H1 (cell line): Measurements from ENCODE around the gene MYLK. TPM values are rescaled to one million over a fixed set of nuclear protein-coding genes. Genes with fewer than 3 reads are reported as not detected.
A peak's percentile ranks its signal among the peaks of the same experiment; 100 is the strongest.

Source experiments
- CTCF ChIA-PET: fragments of 300-600 bp; sonication (Branson Sonifier 250); formaldehyde crosslinking; loops from one replicate; lab custom pipeline; 2021; ENCODE audit not compliant: partially characterized antibody; lab: Charles Lee
- POLR2A ChIA-PET: fragments of 300-600 bp; sonication (Branson Sonifier 250); formaldehyde crosslinking; loops from one replicate; lab custom pipeline; 2021; ENCODE audit warnings: inconsistent platforms; ENCODE audit not compliant: partially characterized antibody; lab: Charles Lee
- DNase-seq, 2 experiments: peaks; one replicate each; pipeline versions ENCODE4 v3.0.0 to v3.0.0-alpha.2; 2010 to 2022; ENCODE audit warnings: low spot score in 2 of 2, low read depth in 1 of 2, mixed read lengths in 1 of 2
- FAIRE-seq: peaks from 2 replicates; lab custom pipeline; 2011; peaks lifted over from hg19 to GRCh38; lab: Jason Lieb, UNC
- H2AFZ ChIP-seq: 2 replicates; pipeline ENCODE4 v1.8.1; 2012; ENCODE audit warnings: low read length, inconsistent platforms
- H2AK5ac ChIP-seq: 2 replicates; pipeline ENCODE4 v1.6.1; 2013; ENCODE audit warnings: low read depth, low read length
- H2BK120ac ChIP-seq: replicated peaks from 2 replicates; pipeline ENCODE3; 2013; ENCODE audit warnings: low read depth, low read length, inconsistent platforms
- H2BK12ac ChIP-seq: 2 replicates; pipeline ENCODE4 v1.6.1; 2013; ENCODE audit warnings: low read depth, low read length
- H2BK15ac ChIP-seq: 2 replicates; pipeline ENCODE4 v1.6.1; 2013; ENCODE audit warnings: low read length
- H2BK20ac ChIP-seq: 2 replicates; pipeline ENCODE4 v1.6.1; 2013; ENCODE audit warnings: low read length
- H2BK5ac ChIP-seq: 2 replicates; pipeline ENCODE4 v1.6.1; 2013; ENCODE audit warnings: low read depth, low read length
- H3K14ac ChIP-seq: 2 replicates; pipeline ENCODE4 v1.6.1; 2013; ENCODE audit warnings: inconsistent platforms; ENCODE audit not compliant: insufficient read length
- H3K18ac ChIP-seq: 2 replicates; pipeline ENCODE4 v1.6.1; 2013; ENCODE audit warnings: low read length; ENCODE audit errors: extremely low read depth
- H3K23ac ChIP-seq: 2 replicates; pipeline ENCODE4 v1.6.1; 2013; ENCODE audit warnings: inconsistent platforms; ENCODE audit not compliant: insufficient read length
- H3K23me2 ChIP-seq: 2 replicates; pipeline ENCODE4 v1.6.1; 2013; ENCODE audit warnings: low read depth, low read length
- H3K27ac ChIP-seq: 2 replicates; pipeline ENCODE4 v1.6.1; 2011; ENCODE audit warnings: low read depth, low read length, inconsistent platforms
- H3K27me3 ChIP-seq, 4 experiments: replicated peaks in 1 of 4; 1 replicate in 1 of 4; 2 replicates in 3 of 4; pipeline versions ENCODE4 v1.6.1 to v1.8.1; 2011 to 2013; ENCODE audit warnings: low read length in 3 of 4, mild to moderate bottlenecking in 3 of 4, inconsistent platforms in 2 of 4, mixed read lengths in 2 of 4, moderate library complexity in 1 of 4; ENCODE audit not compliant: control insufficient read depth in 3 of 4, insufficient read depth in 3 of 4; ENCODE audit errors: extremely low read depth in 1 of 4
- H3K36me3 ChIP-seq, 4 experiments: 2 replicates each; pipeline versions ENCODE4 v1.6.1 to v1.8.1; 2011 to 2013; ENCODE audit warnings: mild to moderate bottlenecking in 4 of 4, low read length in 3 of 4, moderate library complexity in 2 of 4, control low read depth in 1 of 4, inconsistent platforms in 1 of 4; ENCODE audit not compliant: insufficient read depth in 4 of 4, control insufficient read depth in 2 of 4
- H3K4ac ChIP-seq: replicated peaks from 2 replicates; pipeline ENCODE3; 2013; ENCODE audit warnings: low read length, low read depth, mixed read lengths, inconsistent platforms; ENCODE audit not compliant: insufficient read length
- H3K4me1 ChIP-seq, 4 experiments: replicated peaks in 1 of 4; 1 replicate in 1 of 4; 2 replicates in 3 of 4; pipeline versions ENCODE4 v1.6.1 to v1.8.1; 2011 to 2013; ENCODE audit warnings: low read length in 3 of 4, inconsistent platforms in 2 of 4, mixed read lengths in 1 of 4; ENCODE audit not compliant: insufficient read depth in 4 of 4, control insufficient read depth in 3 of 4
- H3K4me2 ChIP-seq, 2 experiments: 2 replicates each; pipeline versions ENCODE4 v1.6.1 to v1.8.1; 2011 to 2013; ENCODE audit warnings: low read depth in 2 of 2, low read length in 2 of 2, control low read depth in 1 of 2, inconsistent platforms in 1 of 2, mild to moderate bottlenecking in 1 of 2; ENCODE audit not compliant: insufficient read depth in 1 of 2
- H3K4me3 ChIP-seq, 4 experiments: fragments of 200-600, 300-600 bp in 1 of 4; sonication (generic), shearing (Covaris generic), sonication (Bioruptor Twin) in 1 of 4; 2 replicates each; pipeline versions ENCODE4 v1.5.1 to v1.8.1; 2011 to 2016; ENCODE audit warnings: low read length in 4 of 4, low read depth in 3 of 4, control low read depth in 2 of 4, inconsistent platforms in 2 of 4, mild to moderate bottlenecking in 2 of 4, mixed read lengths in 1 of 4, moderate library complexity in 1 of 4; ENCODE audit not compliant: insufficient read depth in 2 of 4; ENCODE audit errors: extremely low read depth in 1 of 4
- H3K56ac ChIP-seq: replicated peaks from 2 replicates; pipeline ENCODE3; 2013; ENCODE audit warnings: low read depth, mild to moderate bottlenecking, mixed read lengths, low read length, inconsistent platforms; ENCODE audit not compliant: insufficient read length
- H3K79me1 ChIP-seq: 2 replicates; pipeline ENCODE4 v1.6.1; 2013; ENCODE audit warnings: low read depth, low read length, control low read depth
- H3K79me2 ChIP-seq, 2 experiments: 2 replicates each; pipeline versions ENCODE4 v1.6.1 to v1.8.1; 2012 to 2013; ENCODE audit warnings: low read length in 2 of 2, mild to moderate bottlenecking in 2 of 2, inconsistent platforms in 1 of 2; ENCODE audit not compliant: insufficient read depth in 2 of 2, control insufficient read depth in 1 of 2
- H3K9ac ChIP-seq, 4 experiments: replicated peaks in 1 of 4; 1 replicate in 1 of 4; 2 replicates in 3 of 4; pipeline versions ENCODE4 v1.6.1 to v1.8.1; 2011 to 2013; ENCODE audit warnings: low read depth in 3 of 4, low read length in 3 of 4, control low read depth in 2 of 4, mild to moderate bottlenecking in 2 of 4, moderate library complexity in 2 of 4, inconsistent platforms in 1 of 4; ENCODE audit errors: extremely low read depth in 1 of 4
- H3K9me3 ChIP-seq, 2 experiments: 2 replicates each; pipeline versions ENCODE4 v1.6.1 to v1.8.1; 2012 to 2013; ENCODE audit warnings: mild to moderate bottlenecking in 2 of 2, moderate library complexity in 2 of 2, control low read depth in 1 of 2, inconsistent platforms in 1 of 2, low read depth in 1 of 2, low read length in 1 of 2, mixed read lengths in 1 of 2; ENCODE audit not compliant: insufficient read depth in 2 of 2
- H4K20me1 ChIP-seq, 2 experiments: replicated peaks in 1 of 2; 2 replicates each; pipeline versions ENCODE3 to v1.8.1; 2011 to 2013; ENCODE audit warnings: inconsistent platforms in 2 of 2, low read length in 2 of 2, mild to moderate bottlenecking in 1 of 2; ENCODE audit not compliant: insufficient read depth in 2 of 2, control insufficient read depth in 1 of 2
- H4K5ac ChIP-seq: 2 replicates; pipeline ENCODE4 v1.6.1; 2013; ENCODE audit warnings: low read length, low read depth, mixed read lengths, inconsistent platforms; ENCODE audit not compliant: insufficient read length
- H4K8ac ChIP-seq: 2 replicates; pipeline ENCODE4 v1.8.0; 2013; ENCODE audit warnings: mild to moderate bottlenecking, moderate library complexity, low read length, inconsistent platforms; ENCODE audit not compliant: insufficient read depth; ENCODE audit errors: extremely low read depth
- H4K91ac ChIP-seq: replicated peaks from 2 replicates; pipeline ENCODE3; 2013; ENCODE audit warnings: low read length, mixed read lengths, inconsistent platforms; ENCODE audit not compliant: insufficient read length
- CHD1 ChIP-seq: IDR thresholded peaks from 2 replicates; pipeline ENCODE4 v1.6.1; 2012; ENCODE audit warnings: low read depth, low read length, improper control_type of control experiment
- EZH2 ChIP-seq: fragments of 200-600 bp; sonication (generic); IDR thresholded peaks from 2 replicates; pipeline ENCODE4 v1.7.1; 2012; ENCODE audit warnings: low read depth, mild to moderate bottlenecking, moderate library complexity, low read length, inconsistent platforms; ENCODE audit not compliant: severe bottlenecking
- GABPA ChIP-seq: IDR thresholded peaks from 2 replicates; pipeline ENCODE4 v1.6.1; 2011; ENCODE audit warnings: mild to moderate bottlenecking, low read length, moderate library complexity, borderline replicate concordance; ENCODE audit not compliant: insufficient read depth
- HDAC2 ChIP-seq, 2 experiments: fragments of 300-600 bp in 1 of 2; sonication (generic) in 1 of 2; IDR thresholded peaks; 2 replicates each; pipeline ENCODE4 v1.6.1; 2011 to 2012; ENCODE audit warnings: low read depth in 2 of 2, low read length in 2 of 2, mild to moderate bottlenecking in 2 of 2, moderate library complexity in 2 of 2, borderline replicate concordance in 1 of 2, inconsistent platforms in 1 of 2
- SP4 ChIP-seq: IDR thresholded peaks from 2 replicates; pipeline ENCODE4 v1.6.1; 2012; ENCODE audit warnings: low read length, inconsistent platforms
- WGBS, 2 experiments: shearing (Covaris generic) in 1 of 2; methylation state at CpG; one replicate each; pipeline versions ENCODE4 v1.1.6 to v1.1.7; 2013 to 2015; ENCODE audit warnings: low lambda C conversion rate in 2 of 2, mixed read lengths in 2 of 2, inconsistent platforms in 1 of 2, low coverage in 1 of 2, missing lambda C conversion rate in 1 of 2; ENCODE audit not compliant: insufficient replicate concordance in 2 of 2, insufficient coverage in 1 of 2, insufficient read length in 1 of 2; ENCODE audit errors: extremely low coverage in 1 of 2, missing lambda C conversion rate in 1 of 2; 5-methylcytosine and 5-hydroxymethylcytosine counted together
- polyA plus RNA-seq, 7 experiments: library from polyadenylated mRNA; depleted of rRNA in 3 of 7; stranded (reverse) in 5 of 7; unstranded in 2 of 7; fragments of >200 nt in 5 of 7; fragments of 200-250 nt in 2 of 7; gene quantifications; 1 replicate in 5 of 7; 2 replicates in 1 of 7; 4 replicates in 1 of 7; pipeline versions ENCODE4 v1.2.1 to v1.2.3, GENCODE V29; 2011 to 2013; ENCODE audit warnings: missing spikeins in 2 of 7, mixed read lengths in 2 of 7
- total RNA-seq: library from RNA; stranded (reverse); fragmentation: NEBNext Ultra II Directional; extraction: Animal tissue kit (Norgen Biotek cat#: 25700); gene quantifications from 2 replicates; pipeline ENCODE4 v1.2.1, GENCODE V29; 2021

Gene MYLK
- total and polyA plus RNA-seq, 2 of the 8 experiments (the other 6 are each of a cell fraction or from before 2014, with no cell fraction given) = 11.6 to 21.3 TPM

DNA sequence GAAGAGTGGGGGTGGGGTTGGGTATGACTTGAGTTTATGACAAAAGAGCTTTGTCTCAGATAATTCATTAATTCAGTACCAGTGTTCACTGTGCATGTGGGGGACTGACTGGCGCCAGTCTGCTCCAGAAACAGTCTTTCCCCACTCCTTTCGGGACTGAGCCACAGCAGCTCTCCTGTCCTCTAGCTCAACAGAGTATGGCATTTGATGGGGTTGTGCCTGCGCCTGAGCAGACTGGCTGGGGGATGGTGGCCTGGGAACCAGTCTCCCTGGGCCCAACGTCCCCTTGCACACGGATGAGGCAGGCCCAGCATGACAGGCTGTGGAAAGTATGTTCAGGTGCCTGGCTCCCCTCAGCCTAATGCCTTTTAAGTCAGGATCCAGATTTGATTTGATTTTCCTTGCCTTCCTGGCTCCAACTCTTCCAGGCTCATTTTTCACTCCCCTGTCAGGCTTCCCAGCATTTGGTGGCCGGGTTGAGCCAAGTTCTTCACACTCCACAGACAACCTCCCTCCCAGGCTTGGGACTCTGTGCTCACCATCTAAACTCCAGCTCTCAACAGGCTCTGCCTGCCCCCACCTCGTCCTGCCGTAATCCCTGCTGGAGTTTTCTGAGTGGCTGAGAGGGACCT, 105.0 kb downstream of the MYLK start:
- Histone ChIP-seq H3K4me2 (no peak overlapping the region), H3K9ac (no peak overlapping the region), H4K91ac (no peak overlapping the region), H4K5ac (no peak overlapping the region), H3K27me3 (no peaks in the 10 kb centered on the region), H3K23me2 (no peaks in the 10 kb centered on the region), H4K8ac (0 out of 2 replicates have a peak overlapping the region, but pooled peaks have one; percentile 23), H2AFZ (no peak overlapping the region), H2AK5ac (no peak overlapping the region), H2BK12ac (no peak overlapping the region), H3K4me3 (no peak overlapping the region), H2BK5ac (no peak overlapping the region), H3K4ac (no peak overlapping the region), H4K20me1 (no peaks in the 10 kb centered on the region), H3K4me1 (no peaks in the 10 kb centered on the region), H3K18ac (no peak overlapping the region), H3K23ac (no peak overlapping the region), H3K56ac (no peak overlapping the region), H2BK120ac (no peak overlapping the region), H3K9me3 (no peaks in the 10 kb centered on the region), H2BK20ac (no peak overlapping the region), H3K79me2 (no peaks in the 10 kb centered on the region), H3K27ac (no peak overlapping the region), H3K14ac (no peak overlapping the region), H3K36me3 (no peaks in the 10 kb centered on the region), H2BK15ac (no peak overlapping the region), H3K79me1 (no peaks in the 10 kb centered on the region; the same call in 1 of the 2 replicates)
- POLR2A ChIA-PET = interaction anchor here (0.6 kb wide), 1 partner anchor 1817 kb away, joined by 3 read pairs; no protein-coding TSS in a partner anchor
- FAIRE-seq (no peak), DNase-seq (no peak)
- TF ChIP-seq GABPA (no peak), SP4 (no peak), HDAC2 (IDR thresholded peaks at IDR 0.05; ENCODE audit: borderline replicate concordance in 1 of 2, low read depth in 2 of 2, low read length in 2 of 2) (no peak), CHD1 (no peak), EZH2 (no peak)
- WGBS, 2 experiments = 86% methylated on average over 8 of the region's 8 CpGs; no CpG with 5 or more reads in 1 of the 2 experiments
- CTCF ChIA-PET = interaction anchor here (1.0 to 1.5 kb wide), 4 partner anchors 20 to 137 kb away, joined by 3 read pairs; no protein-coding TSS in a partner anchor
